ENCODE results near the gene PARP3.

The PARP3 gene

DNA sequence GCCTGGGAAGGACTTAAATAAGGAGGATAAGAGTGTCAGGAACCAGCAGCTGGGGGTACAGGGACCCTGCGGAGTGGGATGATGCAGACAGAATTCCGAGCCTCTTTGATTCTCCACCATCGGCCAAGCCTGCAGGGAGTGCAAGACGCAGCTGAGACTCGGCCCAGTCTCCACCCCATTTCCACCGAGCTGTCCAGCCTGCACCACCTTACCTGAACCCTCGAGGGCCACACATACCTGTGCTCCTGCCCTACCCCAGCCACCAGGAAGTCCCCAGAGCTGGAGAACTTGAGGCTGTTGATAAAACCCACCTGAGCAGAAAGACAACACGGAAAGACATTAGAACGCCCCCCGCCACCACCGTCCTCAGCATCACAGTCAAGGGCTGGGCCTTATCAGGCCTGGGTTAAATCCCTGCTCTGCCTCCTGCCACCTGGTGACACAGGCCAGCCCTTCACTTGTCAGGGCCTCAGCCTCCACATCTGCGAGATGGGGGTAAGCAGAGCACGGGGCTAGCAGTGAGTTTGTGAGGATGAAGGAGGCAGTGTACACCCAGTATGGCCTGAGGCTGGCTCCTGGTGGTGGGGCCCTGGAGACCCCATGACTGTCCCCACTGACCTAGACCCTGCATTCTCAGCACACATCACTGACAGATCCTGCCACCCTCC, 8.6 kb upstream of the PARP3 start:
- no peak for DNase-seq (ENCODE audit: low spot score)

GRCh38 chr3:51934139-51934850, 7.9 kb upstream of the PARP3 start:
- DNase-seq (ENCODE audit: low spot score): no peak

DNA sequence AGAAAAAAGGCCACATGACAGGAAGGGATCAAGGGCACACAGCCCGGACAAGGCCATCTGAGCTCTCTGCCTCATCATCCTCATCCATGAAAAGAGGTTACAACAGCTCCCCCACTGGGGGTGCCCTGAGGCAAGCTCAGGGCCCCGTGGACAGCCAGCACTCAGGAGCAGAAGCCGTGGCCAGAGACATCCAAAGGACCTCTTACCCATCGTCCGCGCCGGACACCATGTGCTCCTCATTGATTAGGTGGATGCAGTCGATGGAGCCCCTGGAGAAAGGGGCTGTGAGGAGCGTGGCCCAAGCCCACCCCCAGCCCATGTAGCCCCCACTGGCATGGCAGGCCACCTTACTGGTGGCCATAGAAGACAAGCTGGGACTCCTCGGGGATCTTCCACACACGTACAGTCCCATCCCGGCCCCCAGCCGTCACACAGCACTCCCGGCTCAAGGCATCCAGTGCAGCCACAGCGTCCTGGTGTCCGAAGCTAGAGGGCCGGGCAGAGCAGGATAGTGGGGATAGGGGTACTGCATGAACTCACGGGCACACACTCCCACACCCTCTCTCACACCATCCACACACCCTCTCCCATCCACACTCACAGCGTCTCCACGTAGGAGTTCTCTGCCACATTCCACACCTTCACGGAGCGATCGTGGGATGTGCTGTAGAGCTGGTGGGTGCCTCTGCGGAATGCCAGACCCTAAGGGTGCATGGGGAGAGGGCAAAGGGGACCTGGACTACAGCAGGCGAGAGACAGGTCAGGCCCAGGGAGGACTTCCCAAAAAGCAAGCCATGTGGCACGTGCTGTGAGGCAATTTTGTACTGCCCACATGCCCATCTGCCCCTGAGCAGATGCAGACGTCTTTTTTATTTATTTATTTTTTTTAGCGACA, 6.9 kb upstream of the PARP3 start:
- no peak for DNase-seq (ENCODE audit: low spot score)

DNA sequence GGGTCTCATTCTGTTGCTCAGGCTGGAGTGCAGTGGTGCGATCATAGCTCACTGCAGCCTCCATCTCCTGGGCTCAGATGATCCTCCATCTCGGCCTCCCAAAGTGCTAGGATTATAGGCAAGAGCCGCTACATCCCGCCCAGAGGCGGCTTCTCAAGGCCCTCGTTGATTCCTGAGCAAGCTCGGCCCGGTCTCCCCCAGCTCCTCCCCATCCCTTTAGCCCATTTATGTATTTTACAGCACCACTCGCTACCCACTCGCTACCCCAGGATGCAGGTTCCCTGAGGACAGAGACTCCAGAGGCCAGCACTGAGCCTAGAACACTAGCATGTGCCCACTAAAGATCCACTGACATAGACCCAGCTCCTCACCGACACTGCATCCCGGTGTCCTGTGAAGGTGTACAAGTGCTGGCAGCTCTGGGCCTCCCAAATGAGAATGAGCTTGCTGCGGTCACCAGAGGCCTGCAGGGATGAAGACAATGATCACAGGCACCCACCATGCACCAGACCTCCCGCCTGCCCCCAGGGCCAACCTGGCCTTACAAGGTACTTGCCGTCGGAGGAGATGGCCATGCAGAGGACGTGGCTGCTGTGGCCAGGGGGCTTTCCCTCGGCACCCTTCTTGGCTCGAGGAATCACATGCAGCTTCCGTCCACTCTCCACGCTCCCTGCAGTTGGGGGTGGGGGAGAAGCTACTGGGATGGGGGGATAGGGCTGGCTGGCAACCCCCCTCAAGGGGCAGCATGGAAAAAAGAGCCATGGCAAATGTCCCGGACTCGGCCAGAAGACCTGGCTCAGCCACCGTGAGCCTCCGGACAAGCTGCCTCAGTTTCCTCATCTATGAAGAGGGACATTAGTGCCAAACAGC, 6.0 kb upstream of the PARP3 start:
- no peak for DNase-seq (ENCODE audit: low spot score)

DNA sequence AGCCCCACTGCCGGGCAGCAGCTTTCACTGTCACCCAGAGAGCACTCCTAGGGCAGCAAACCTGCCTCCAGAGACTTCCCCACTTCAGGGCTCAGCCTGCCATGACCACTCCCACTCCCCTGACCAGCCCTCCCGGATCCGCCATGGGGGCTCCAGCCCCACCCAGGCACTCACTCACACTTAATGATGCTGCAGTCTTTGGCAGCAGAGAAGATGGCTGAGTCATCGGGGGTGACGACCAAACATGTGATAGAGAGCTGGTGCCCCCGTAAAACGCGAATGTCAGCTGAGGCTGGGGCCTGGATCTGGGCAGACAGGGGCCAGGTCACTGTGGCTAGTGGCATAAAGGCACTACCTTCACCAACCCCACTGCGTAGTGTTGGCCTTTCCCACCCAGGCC, 5.1 kb upstream of the PARP3 start:
- DNase-seq (ENCODE audit: low spot score): no peak

- no peak for DNase-seq (ENCODE audit: low spot score)
Measured at GRCh38 chr3:51937611-51938450, 4.3 kb upstream of the PARP3 start.

- no peak for DNase-seq (ENCODE audit: low spot score)
Measured at GRCh38 chr3:51938780-51939425, 3.3 kb upstream of the PARP3 start.

DNA sequence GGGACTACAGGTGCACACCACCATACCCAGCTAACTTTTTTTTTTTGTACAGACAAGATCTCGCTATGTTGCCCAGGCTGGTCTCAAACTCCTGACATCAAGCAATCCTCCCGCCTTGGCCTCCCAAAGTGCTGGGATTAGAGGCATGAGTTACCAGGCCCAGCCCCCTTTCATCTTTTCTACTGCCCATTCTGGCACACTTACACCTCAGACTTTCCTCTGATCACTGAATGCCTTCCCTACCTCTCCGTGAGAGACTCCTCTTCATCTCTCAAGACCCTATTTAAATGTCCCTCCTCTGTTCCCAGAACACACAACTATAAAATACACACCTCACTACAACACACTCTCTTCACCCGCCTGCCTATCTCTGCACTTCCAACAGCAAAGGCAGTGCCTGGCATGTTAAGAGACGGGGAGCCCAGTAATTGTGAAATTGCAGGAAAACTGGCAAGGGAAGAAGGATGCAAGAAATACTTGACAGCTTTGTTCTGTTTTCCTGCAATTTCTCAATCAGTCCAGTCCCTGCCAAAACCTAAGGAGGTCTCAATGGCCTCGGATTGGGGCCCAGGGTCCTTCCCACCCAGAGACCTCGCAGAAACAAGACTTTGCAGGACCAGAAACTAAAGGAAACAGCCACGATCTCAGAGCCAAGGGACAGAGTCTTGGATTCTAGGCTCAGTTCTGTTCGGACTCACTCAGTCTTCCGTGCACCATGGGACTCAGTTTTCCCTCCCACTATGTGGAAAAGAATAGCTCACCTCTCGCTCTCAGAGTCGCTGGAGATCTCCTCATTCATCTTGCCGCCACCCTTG, 1.3 kb upstream of the PARP3 start:
- no peak for DNase-seq (ENCODE audit: low spot score)

DNA sequence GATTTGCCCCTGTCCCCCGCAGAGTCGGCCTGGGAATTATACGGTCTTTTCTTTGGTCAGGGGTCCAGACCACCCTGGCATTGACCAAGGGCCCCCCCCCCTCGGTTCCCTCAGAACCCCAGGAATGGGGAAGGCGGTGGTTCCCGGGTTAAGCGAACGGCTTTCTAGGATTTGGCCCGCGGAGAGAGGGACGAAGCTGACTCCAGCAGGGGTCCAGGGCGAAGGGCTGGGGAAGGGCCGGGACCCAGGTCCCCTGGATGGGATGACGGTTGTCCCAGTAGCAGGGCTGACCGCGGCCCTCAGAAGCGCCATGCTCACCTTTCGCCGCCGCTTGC, 733 bp upstream of the PARP3 start:
- DNase-seq (ENCODE audit: low spot score): no peak

GRCh38 chr3:51942603-51943450, 664 bp downstream of the PARP3 start:
- DNase-seq (ENCODE audit: low spot score): no peak

- DNase-seq (ENCODE audit: low spot score): no peak
Measured at GRCh38 chr3:51943451-51944391, 1.6 kb downstream of the PARP3 start.

- no peak for DNase-seq (ENCODE audit: low spot score)
Measured at GRCh38 chr3:51944451-51945021, 2.4 kb downstream of the PARP3 start.

DNA sequence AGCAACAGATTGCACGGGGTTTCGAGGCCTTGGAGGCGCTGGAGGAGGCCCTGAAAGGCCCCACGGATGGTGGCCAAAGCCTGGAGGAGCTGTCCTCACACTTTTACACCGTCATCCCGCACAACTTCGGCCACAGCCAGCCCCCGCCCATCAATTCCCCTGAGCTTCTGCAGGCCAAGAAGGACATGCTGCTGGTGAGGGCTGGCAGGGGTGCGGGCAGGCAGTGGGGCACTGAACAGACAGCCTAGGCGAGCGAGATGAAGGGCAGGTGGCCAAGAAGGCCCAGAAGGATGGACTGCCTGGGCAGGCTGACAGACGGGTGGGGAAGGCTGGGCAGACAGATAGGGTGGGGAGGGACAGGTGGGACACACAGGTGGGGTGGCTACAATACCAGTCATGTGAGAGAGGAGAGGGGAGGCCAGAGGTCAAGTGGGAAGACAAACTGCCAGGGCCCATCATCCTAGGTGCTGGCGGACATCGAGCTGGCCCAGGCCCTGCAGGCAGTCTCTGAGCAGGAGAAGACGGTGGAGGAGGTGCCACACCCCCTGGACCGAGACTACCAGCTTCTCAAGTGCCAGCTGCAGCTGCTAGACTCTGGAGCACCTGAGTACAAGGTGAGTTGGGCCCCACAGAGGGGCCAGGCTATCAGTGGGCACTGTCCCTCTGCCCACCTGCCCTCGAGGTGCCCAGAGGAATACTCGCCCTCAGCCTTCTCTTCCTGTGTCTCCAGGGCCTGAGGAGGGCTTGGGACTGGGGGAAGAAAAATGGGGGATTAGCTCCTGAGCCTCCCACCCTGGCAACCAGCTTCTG, 3.1 kb downstream of the PARP3 start:
- DNase-seq (ENCODE audit: low spot score): no peak

GRCh38 chr3:51945926-51946705, 4.0 kb downstream of the PARP3 start:
- DNase-seq (ENCODE audit: low spot score): no peak

GRCh38 chr3:51946796-51947195, 4.6 kb downstream of the PARP3 start:
- DNase-seq (ENCODE audit: low spot score): no peak

Measured in SK-N-DZ (cell line).